HG03064 (cell line): ENCODE results near the gene POLN.

Source experiments
- ATAC-seq: cut with Tn5 transposase; IDR thresholded peaks from one replicate; pipeline ENCODE4 v1.9.1; 2021; ENCODE audit warnings: low read depth; ENCODE audit not compliant: unreplicated experiment

POLN gene

GRCh38 chr4:2075171-2075986, 166.5 kb downstream of the POLN start:
- ATAC-seq: no peak

GRCh38 chr4:2074588-2074987, 167.3 kb downstream of the POLN start:
- ATAC-seq: no peak

GRCh38 chr4:2073808-2074481, 168.0 kb downstream of the POLN start:
- ATAC-seq: no peak

- no peak for ATAC-seq
These were observed 168.7 kb downstream of the POLN start for GRCh38 chr4:2072971-2073807.

- no peak for ATAC-seq
These were observed 169.7 kb downstream of the POLN start for GRCh38 chr4:2071912-2072867.

- ATAC-seq: no peak
These were observed 170.5 kb downstream of the POLN start for GRCh38 chr4:2071252-2071911.

- no peak for ATAC-seq
These were observed 171.3 kb downstream of the POLN start for GRCh38 chr4:2070421-2071251.

GRCh38 chr4:2069986-2070385, 171.9 kb downstream of the POLN start:
- ATAC-seq: no peak

- no peak for ATAC-seq
These were observed 172.6 kb downstream of the POLN start for GRCh38 chr4:2069161-2069971.

- ATAC-seq: no peak
These were observed 173.4 kb downstream of the POLN start for GRCh38 chr4:2068566-2068965.

- no peak for ATAC-seq
These were observed 173.8 kb downstream of the POLN start for GRCh38 chr4:2068198-2068470.

GRCh38 chr4:2067446-2068197, 174.3 kb downstream of the POLN start:
- ATAC-seq: no peak

GRCh38 chr4:2066571-2067445, 175.1 kb downstream of the POLN start:
- no peak for ATAC-seq

GRCh38 chr4:2066011-2066551, 175.8 kb downstream of the POLN start:
- no peak for ATAC-seq

- no peak for ATAC-seq
These were observed 176.6 kb downstream of the POLN start for GRCh38 chr4:2065106-2065930.
